Skin of body (tissue), 2 donors: ENCODE results near the gene RTP1. TPM values are rescaled to one million over a fixed set of nuclear protein-coding genes. Genes with fewer than 3 reads are reported as not detected.
"Not testable (repeated sequence)": the region's sequence is repeated elsewhere in the genome, so short reads cannot be mapped to it uniquely, and the experiment has no call there.

Experiments used
- DNase-seq: peaks from one replicate; lab custom pipeline; 2025; lab: John Stamatoyannopoulos, UW
- total RNA-seq: library from RNA; depleted of rRNA; stranded (reverse); fragments of >200 nt; gene quantifications from one replicate; pipeline ENCODE4 v1.2.3, GENCODE V29; 2014

RTP1 gene
- total RNA-seq = not detected

DNA sequence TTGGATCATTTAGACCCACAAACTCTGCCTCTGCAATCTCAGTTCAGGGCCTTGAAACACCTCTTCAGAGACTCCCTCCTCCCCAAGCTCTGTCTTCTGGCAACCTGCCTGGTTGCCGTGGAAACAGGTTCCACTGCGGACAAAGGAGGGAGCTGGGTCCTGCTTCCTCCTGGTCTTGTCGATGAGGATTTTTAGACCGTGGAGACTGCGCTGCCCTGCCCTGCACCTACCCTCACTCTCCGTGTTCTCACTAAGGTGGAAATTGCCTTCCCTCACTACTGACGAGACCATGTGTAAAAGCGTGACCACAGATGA, at the start of gene RTP1:
Gene RTP1 (plus strand): TSS at position 152 of the 315 bp plus-strand sequence. CDS start 30 bp downstream, at position 182.
- DNase-seq = no peak

DNA sequence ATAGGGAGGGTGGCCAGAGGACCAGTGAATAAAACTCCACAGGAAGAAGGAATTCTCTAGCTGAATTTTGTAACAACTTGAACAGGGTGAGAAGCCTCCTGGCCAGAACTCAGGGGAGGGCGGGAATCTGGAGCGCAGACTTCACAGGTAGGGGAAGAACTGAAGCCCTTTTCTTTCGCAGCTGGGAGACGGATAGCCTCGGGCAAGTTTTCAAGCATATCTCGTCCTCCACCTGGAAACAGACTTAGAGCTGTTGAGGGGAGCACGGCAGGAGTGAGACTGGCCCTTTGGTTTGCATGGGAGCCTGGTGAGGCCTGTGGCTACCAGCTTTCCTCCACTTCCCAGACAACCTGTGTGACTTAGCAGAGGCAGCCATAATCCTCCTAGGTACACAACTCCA, 47.1 kb upstream of the RTP1 start:
- no peak for DNase-seq

DNA sequence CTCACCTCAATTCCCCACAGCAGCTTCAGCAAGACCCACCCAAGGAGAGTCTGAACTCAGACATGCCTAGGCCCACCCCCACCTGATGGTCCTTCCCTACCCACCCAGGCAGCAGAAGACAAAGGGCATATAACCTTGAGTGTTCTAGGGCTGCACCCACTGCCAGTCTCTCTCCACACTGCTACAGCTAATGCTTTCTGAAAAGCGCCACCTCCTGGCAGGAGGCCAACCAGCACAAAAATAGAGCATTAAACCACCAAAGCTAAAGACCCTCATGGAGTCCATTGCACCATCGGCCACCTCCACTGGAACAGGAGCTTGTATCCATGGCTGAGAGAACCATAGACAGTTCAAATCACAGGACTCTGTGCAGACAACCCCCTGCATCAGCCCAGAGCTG, 46.7 kb upstream of the RTP1 start:
- no peak for DNase-seq

DNA sequence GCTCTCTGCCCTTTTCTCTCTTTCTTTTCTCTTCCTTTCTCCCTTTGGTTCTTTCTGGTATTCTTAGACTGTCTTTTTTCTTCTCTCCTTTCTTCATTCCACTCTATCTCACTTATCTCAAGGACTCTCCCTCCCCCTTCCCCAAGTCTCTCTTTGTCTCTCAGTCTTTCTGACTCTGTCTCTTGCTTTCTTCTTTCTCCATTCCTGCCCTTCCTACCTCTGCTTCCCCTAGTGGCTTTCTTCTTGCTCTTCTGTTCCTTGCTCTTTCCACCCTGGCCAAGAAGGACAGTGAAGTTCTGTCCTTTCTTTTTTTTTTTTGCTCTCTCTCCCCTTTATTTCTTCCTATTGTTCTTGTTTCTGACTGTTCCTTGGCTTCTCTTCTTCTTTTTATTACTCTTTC, 35.7 kb upstream of the RTP1 start:
- no peak for DNase-seq

GRCh38 chr3:187162265-187162953, 34.9 kb upstream of the RTP1 start:
- DNase-seq = no peak

GRCh38 chr3:187165144-187165543, 32.1 kb upstream of the RTP1 start:
- DNase-seq = no peak

DNA sequence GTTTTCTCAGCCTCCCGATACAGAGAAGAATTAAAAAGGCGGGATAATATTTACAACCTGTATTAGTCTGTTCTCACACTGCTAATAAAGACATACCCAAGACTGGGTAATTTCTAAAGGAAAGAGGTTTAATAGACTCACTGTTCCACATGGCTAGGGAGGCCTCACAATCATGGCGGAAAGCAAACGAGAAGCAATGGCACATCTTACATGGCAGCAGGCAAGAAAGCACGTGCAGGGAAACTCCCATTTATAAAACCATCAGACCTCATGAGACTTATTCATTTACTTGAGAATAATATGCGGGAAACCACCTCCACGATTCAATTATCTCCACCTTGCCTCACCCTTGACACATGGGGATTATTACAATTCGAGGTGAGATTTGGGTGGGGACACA, 30.5 kb upstream of the RTP1 start:
- no peak for DNase-seq

DNA sequence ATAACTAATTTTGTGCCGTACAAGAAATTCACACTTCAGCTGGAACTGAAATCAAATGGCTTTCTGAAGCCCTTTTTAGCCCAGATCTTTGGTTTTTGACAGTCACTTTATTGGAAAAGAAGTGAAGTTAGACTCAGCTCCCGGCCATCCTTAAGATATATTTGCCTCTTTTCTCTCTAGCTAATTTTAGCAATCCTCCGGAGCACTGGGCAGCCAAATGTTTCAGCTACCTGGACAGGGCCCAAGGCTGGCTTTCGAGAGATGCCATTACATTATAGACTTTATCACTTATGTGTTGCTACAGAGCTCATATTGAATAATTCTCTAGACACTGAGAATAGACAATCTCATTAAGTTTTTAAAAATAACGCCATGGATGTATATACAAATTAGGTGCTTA, 29.5 kb upstream of the RTP1 start:
- no peak for DNase-seq

GRCh38 chr3:187169231-187169960, 27.9 kb upstream of the RTP1 start:
- no peak for DNase-seq

DNA sequence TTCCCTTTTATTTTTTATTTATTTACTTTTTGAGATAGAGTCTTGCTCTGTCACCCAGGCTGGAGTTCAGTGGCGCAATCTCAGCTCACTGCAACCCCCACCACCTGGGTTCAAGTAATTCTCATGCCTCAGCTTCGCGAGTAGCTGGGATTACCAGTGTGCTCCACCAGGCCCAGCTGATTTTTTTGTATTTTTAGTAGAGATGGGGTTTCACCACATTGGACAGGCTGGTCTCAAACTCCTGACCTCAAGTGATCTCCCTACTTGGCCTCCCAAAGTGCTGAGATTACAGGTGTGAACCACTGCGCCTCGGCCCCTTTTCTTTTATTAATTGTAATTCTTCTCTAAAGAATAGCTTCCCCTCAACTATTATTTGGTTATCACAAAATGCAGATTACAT, 26.4 kb upstream of the RTP1 start:
- not testable (repeated sequence) for DNase-seq

DNA sequence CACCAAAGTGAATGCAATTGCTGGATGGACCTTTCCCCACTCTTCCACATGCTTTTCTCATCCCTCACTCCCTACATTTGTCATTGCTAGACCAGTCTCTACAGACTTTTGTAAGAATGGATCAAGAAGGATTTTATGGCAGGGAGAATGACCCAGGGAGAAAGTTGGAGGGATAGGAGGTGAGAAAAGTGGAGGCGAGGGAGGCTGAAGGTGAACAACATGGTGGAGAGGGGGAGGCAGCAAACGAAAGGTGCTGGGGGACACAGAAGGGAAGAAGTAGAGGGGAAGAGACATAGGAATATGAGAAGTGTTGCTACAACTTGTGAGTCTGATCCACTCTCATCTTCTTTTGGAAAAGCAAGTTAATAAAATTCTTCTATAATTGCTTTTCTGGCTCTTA, 24.4 kb upstream of the RTP1 start:
- DNase-seq = no peak

- DNase-seq = no peak
These were observed 15.7 kb upstream of the RTP1 start for GRCh38 chr3:187181454-187182170.

DNA sequence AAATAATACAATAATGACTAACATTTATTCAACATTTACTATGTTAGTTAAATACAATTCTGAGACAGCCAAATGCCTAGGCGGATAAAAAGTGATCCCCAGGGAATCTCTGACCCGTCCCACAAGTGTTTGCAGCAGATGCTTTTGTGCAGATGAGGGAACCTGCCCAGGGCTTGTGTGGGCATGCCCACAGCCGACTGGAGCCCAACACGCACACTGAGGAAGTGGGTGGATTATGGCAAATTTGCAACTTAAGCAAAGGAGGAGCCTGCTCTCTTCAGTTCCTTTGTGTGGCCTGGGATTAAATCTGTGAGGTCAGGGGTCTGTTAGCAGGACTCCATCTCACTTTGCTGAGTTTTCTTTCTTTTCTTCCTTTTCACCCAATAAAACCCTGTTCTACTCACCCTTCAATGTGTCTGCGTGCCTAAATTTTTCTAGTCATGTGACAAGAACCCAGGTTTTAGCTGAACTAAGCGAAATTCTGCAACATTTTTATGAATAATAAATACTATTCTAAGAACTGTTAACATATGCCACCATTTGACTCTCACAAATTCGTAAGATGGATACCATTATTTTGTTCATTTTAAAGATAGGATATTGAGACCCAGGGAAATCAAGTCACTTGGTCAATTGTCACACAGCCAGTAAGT, 13.9 kb upstream of the RTP1 start:
- DNase-seq = no peak

GRCh38 chr3:187183903-187184302, 13.4 kb upstream of the RTP1 start:
- DNase-seq = no peak

GRCh38 chr3:187185759-187186158, 11.5 kb upstream of the RTP1 start:
- no peak for DNase-seq

- no peak for DNase-seq
These were observed 10.9 kb upstream of the RTP1 start for GRCh38 chr3:187186375-187186774.

DNA sequence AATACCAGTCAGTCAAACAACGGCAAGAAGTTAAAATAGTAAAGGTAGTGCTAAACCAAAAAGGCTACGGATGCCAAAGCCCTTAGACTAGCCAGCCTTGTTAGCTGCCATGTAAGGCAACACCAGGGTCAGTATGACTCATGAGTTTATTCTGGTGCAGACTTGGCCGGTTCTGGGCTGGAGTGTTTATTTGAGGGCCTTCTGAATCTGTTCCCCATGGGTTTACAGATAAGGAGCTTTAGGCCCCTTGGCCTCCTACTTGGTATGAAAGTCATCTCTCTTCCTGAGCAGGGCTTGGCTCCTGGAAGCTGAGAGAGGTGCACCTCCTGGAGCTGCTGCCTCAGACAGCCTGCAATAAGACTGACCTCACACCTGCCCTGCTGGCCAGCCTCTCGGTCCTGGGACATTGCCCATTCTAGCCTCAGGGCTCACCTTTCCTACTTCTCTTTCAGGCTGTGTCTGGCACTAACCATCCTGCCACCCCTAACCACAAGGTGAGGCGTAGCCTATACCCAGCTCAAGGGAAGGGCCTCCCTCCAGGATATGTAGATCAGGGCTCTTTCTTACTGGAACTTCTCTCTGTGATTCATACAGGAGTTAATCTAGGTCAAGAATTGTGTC, 10.4 kb upstream of the RTP1 start:
- no peak for DNase-seq

DNA sequence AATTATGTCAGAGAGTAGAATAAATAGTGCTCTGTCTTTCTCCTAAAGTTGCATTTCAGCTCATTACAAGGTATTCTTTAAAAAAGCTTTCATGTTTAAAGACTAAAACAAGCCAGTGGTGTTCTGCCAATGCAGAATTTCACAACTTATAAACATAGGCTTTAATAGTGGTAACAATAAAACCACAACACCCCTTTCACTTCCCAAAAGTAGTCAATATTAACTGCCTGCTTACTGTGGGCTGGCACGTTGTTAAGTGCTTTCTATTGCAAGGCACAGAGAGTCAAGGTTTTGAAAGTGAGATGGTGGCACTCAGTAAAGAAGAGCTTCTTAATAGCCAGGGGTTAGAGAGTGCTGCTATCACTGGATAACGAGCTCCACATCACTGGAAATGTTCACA, 8.4 kb upstream of the RTP1 start:
- no peak for DNase-seq

DNA sequence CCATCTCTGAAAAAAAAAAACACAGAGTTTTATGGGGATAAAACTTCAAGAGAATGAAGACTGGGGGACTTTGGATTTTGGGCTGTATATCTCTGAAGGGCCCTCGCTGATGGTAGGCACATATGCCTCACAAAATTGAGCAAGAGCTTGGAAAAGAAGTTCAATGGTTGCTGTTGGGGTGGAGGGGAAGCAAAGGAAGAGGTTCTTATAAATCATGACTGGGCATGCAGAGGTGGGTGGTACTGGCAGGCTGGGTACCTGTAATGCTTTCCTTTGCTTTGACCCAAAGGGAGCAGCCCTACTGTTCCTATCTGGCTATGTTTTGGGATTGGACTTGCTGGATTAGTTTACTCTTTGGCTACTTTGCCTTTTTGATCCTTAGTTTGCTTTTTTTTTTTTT, 6.0 kb upstream of the RTP1 start:
- DNase-seq = no peak

DNA sequence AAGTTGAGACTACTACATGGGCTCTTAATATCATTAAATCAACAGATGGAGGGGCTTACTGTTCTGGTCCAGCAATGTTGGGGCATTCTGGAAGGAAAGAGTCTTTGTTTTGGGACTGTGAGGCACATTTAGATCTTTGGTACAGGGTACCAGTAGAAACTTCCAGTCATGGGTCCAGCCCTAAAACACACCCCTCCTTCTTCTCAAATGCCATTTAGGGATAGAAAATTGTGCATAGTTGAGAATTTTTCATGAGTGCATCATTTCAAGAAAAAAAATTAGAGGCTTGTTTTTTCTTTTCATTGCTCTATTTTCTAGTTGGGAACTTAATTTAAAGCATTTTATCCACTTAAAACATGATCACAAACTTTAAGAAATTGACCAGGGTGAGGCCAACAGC, 4.1 kb upstream of the RTP1 start:
- DNase-seq = no peak

- no peak for DNase-seq
These were observed 532 bp upstream of the RTP1 start for GRCh38 chr3:187196573-187197334.
